Muscle layer of duodenum (tissue), 2 donors: ENCODE measurements around the gene CYP24A1.
A peak's percentile ranks its signal among the peaks of the same experiment; 100 is the strongest.

Experiments
- H3K27ac ChIP-seq: one replicate; pipeline ENCODE4 v1.7.0; 2013; ENCODE audit warnings: mild to moderate bottlenecking, low read length
- H3K27me3 ChIP-seq: one replicate; pipeline ENCODE4 v1.7.0; 2013; ENCODE audit warnings: low read depth, mild to moderate bottlenecking, control low read depth, low read length
- H3K36me3 ChIP-seq, 2 donors: one replicate each; pipeline ENCODE4 v1.7.0; 2013; ENCODE audit warnings: low read length in 2 of 2, control low read depth in 1 of 2, mild to moderate bottlenecking in 1 of 2; ENCODE audit not compliant: insufficient read depth in 2 of 2, control insufficient read depth in 1 of 2
- H3K4me1 ChIP-seq, 2 donors: one replicate each; pipeline ENCODE4 v1.7.0; 2013; ENCODE audit warnings: low read length in 2 of 2, mild to moderate bottlenecking in 2 of 2, control low read depth in 1 of 2, moderate library complexity in 1 of 2; ENCODE audit not compliant: insufficient read depth in 2 of 2, control insufficient read depth in 1 of 2
- H3K4me3 ChIP-seq, 2 donors: one replicate each; pipeline ENCODE4 v1.7.0; 2013; ENCODE audit warnings: low read length in 2 of 2, low read depth in 1 of 2, mild to moderate bottlenecking in 1 of 2
- H3K9me3 ChIP-seq, 2 donors: one replicate each; pipeline ENCODE4 v1.7.0; 2013; ENCODE audit warnings: low read length in 2 of 2, control low read depth in 1 of 2, mild to moderate bottlenecking in 1 of 2; ENCODE audit not compliant: control insufficient read depth in 1 of 2
- donor health status: healthy.

The CYP24A1 gene

DNA sequence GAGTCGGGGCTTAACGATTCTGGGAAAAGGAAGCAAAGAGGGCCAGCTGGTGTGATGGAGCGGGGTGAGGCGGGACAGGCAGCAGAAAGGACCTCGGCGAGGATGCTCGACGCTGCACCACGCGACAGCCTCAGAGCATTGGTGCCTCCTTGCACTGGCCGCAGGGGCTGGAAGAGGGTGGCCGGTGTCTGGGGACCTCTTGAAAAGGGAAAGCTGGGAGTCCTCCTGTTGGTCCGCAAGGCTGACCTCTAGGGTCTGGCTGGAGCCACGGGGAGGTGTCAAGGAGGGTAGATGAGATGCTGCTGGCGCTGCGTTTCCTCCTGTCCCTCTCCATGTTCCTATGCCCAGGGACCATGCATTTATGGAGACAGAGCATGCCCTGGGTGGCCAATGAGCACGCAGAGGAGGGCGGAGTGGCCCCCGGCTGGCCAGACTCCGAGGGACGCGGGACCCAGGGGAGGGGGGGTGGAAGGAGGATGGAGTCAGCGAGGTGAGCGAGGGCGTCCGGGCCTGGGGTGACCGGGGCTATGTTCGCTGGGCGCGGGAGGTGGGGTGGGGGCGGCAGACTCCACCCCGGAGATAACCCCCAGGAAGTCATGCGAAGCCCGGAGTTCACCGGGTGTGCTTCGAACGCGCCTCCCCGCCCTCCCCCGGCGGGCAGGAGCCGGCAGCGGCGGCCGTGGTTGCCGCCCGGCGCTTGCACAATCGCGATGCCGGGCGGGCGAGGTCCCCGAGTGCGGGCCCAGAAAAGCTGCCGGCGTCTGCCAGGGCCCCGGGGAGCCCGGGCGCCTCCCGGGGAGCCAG, at the start of gene CYP24A1:
Gene CYP24A1 (minus strand): TSS at position 334 of the 804 bp plus-strand sequence. CDS start 407 bp downstream, outside the sequence.
- Histone ChIP-seq H3K27ac (no peak within 1 kb of the TSS), H3K36me3 (no peaks in the 10 kb centered on the region), H3K4me1 (peaks cover 3 to 23% of the 10 kb centered on the region in 2 donors), H3K4me3 (peak within 1 kb of the TSS in 1 of 2 donors; percentile 39), H3K9me3 (no peaks in the 10 kb centered on the region), H3K27me3 (peaks cover 44% of the 10 kb centered on the region)

DNA sequence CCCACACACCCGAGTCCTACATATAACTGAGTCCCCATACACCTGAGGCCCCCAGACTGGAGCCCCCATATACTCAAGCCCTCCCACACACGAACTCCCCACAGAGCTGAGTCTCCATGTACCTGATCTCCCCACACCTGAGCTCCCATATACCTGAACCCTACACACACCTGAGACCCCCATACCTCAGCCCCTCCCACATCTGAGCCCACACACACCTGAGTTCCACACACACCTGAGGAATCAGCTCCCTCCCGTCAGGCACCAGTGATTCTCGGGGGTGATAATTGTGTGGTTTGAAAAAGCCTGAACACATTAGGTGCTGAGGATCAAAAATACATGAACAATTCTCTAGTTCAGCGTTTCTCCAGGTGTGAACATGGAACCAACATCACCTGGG, 49.5 kb upstream of the CYP24A1 start:
- no peak overlapping the region for H3K27ac ChIP-seq
- H3K36me3 ChIP-seq, result no peaks in the 10 kb centered on the region
- H3K27me3 ChIP-seq, result no peaks in the 10 kb centered on the region
- no peaks in the 10 kb centered on the region for H3K9me3 ChIP-seq
- no peaks in the 10 kb centered on the region for H3K4me1 ChIP-seq
- no peak overlapping the region for H3K4me3 ChIP-seq

DNA sequence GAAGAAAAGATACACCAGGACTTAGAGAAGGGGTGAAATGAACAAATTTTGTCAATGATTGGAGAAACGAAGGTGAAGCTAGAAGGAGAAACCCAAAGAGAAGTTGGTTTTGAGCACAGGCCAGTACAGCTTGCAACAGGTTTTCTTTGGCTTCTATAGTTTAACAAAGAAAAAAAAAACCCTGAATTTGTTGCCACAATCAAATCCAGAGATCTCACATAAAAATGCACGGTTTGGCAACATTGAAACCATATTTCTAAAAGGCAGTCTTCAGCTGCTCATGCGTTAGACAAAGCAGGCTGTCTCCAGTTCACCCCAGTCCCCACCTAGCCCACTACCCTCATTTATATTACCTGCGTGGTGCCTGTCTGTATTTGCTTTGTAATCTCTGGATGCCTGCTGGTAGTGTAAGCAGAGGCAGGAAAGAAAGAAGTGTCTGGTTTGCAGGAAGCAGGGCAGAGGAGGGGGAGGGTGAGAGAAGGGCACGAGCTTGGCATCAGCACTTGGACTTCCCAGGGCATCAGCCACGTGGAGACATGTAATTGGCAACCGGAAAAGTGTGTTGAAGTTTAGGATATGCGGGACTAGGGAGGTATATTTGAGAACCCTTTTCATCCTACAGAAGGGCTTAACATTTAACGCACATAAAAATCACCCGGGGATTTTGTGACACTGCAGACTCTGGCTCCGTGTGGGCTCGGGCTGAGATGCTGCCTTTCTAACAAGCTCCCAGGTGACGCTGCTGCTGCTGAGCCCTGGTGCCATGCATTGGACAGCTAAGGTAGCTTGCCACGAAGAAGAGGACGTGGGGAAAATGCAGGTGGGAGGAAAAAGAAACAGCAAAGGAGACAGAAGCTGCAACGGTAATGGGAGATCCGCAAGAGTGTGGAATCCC, 48.5 kb upstream of the CYP24A1 start:
- Histone ChIP-seq H3K4me3 (no peak overlapping the region), H3K4me1 (no peaks in the 10 kb centered on the region), H3K36me3 (peaks cover 4 to 5% of the 10 kb centered on the region in 2 donors), H3K27ac (no peak overlapping the region), H3K9me3 (no peaks in the 10 kb centered on the region), H3K27me3 (no peaks in the 10 kb centered on the region)

DNA sequence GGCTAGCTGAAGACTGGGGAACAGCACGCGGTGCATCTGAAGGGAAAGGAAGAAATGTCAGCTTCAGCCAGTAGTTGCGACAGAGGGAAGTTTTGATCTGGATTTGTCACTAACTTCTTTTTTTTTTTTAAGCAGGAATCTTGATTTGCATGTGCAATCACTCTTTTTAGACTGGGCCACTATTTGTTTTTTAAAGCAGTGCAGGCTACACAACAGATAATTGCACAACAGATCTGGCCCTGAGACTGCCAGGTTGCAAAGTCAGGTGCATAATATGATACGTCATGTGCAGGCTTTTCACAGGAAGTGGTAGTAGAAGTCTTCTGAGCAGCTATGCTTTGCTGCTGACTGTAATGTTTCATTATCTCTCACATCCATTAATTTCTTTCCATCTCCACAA, 47.6 kb upstream of the CYP24A1 start:
- no peak overlapping the region for H3K27ac ChIP-seq
- H3K4me3 ChIP-seq, result no peak overlapping the region
- H3K27me3 ChIP-seq, result no peaks in the 10 kb centered on the region
- H3K4me1 ChIP-seq, result no peaks in the 10 kb centered on the region
- H3K36me3 ChIP-seq, result peaks cover 5 to 11% of the 10 kb centered on the region in 2 donors
- H3K9me3 ChIP-seq, result no peaks in the 10 kb centered on the region

DNA sequence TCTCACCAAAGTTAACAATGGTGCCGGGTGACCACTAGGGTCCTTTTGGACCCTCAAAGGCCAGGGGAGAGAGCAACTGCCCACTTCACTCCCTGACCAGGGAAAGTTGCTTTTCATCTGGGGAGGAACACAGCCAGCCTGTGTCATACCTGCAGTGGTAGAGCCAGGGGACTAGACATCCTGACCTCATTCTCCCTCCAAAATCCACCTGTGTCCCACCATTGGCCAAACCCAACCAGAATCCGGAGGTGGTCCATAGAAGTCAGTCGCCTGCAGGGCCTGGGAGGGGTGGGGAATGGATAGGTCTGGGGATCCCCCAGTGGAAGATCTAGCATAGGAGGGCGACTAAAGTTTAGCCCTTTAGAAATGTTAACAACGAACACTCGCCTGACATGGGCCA, 46.9 kb upstream of the CYP24A1 start:
- Histone ChIP-seq H3K27me3 (no peaks in the 10 kb centered on the region), H3K27ac (no peak overlapping the region), H3K9me3 (no peaks in the 10 kb centered on the region), H3K4me3 (no peak overlapping the region), H3K4me1 (no peaks in the 10 kb centered on the region), H3K36me3 (peaks cover 5 to 12% of the 10 kb centered on the region in 2 donors)

DNA sequence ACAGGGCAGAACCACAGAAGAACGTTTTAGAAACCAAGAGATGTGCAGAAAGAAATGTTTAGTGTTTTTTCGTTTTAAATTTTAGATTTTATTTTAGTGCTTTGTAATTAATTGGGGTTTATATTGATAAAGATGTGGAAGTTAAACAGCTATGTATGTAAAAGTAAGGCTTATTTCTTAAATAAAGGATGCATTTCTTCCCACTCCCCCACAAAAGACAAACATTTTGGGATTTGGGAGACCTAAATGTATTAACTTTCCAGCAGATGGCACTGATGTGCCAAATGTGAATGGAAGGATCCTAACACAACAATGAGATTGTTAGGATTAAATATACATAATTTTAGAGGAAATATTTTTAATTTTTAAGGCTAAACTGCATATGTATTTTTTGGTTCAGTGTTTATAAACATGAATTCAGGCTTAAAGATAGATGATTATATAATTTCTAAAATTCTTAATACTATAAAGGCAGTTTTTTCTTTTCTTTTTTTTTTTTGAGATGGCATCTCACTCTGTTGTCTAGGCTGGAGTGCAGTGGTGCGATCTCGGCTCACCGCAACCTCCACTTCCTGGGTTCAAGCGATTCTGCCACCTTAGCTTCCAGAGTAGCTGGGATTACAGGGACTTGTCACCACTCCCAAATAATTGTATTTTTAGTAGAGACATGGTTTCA, 46.1 kb upstream of the CYP24A1 start:
- H3K4me3 ChIP-seq, result no peak overlapping the region
- no peak overlapping the region for H3K27ac ChIP-seq
- no peaks in the 10 kb centered on the region for H3K27me3 ChIP-seq
- no peaks in the 10 kb centered on the region for H3K9me3 ChIP-seq
- H3K4me1 ChIP-seq, result peaks cover 0 to 4% of the 10 kb centered on the region in 2 donors
- H3K36me3 ChIP-seq, result peaks cover 5 to 20% of the 10 kb centered on the region in 2 donors

DNA sequence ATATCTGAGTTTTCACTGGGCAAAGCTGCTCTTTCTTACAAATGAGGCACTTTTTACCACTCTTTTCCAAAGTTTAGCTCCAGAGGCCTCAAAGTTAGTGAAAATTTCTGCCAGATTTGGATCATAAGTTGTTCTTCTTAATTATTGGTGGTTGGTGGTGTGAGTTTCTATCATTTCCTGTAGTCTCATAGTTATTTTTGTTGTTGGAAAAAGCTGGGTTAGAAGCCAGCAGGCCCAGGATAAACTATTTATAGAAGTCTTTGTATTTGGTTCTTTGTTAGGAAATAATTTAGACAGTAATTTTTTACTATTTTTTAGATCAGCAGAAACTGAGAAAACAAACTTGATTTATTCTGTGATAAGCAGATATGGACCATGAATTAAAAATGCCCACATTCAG, 44.7 kb upstream of the CYP24A1 start:
- no peak overlapping the region for H3K4me3 ChIP-seq
- no peak overlapping the region for H3K27ac ChIP-seq
- no peaks in the 10 kb centered on the region for H3K9me3 ChIP-seq
- peaks cover 0 to 8% of the 10 kb centered on the region in 2 donors for H3K4me1 ChIP-seq
- H3K36me3 ChIP-seq, result peaks cover 5 to 22% of the 10 kb centered on the region in 2 donors
- H3K27me3 ChIP-seq, result no peaks in the 10 kb centered on the region

DNA sequence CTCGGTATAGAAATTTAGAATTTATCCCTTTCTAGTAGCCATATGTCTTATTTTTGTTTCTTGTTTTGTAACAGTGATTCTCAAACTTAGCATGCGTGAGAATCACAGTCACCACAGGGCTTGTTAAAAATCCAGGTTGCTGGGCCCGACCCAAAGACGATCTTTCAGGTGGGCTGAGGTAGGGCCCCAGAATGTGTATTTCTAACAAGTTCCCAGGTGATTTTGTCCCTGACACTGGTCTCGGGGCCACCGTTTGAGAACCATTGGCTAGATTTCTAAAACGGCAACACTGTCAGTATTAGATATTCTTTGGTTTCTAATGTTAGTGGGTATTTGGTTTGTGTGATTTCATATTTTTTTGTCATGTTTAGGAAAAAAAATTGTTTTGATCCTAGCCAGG, 44.0 kb upstream of the CYP24A1 start:
- H3K27ac ChIP-seq, result no peak overlapping the region

DNA sequence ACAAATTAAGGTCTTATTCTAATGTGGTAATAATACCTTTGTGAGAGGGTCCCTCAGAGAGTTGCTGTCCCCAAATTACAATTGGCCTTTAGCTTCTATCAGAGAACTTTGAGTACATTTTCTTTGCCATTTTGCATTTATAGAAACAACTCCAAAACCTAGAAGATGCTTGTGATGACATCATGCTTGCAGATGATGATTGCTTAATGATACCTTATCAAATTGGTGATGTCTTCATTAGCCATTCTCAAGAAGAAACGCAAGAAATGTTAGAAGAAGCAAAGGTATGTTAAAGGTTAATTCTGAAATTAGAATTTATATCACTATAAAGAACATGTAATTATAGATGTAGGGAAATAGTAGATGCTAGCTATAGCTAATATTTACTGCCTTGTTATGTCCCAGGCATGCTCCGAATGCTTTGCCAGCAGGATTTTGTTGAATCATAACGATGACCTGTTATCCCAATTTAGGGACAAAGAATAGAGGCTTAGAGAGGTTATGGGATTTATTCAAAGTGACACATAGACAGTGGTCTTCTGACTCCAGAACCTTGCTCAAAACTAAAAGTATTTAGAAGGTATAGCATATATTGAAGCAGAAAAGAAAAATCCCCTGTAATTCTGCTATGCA, 41.5 kb upstream of the CYP24A1 start:
- no peaks in the 10 kb centered on the region for H3K9me3 ChIP-seq
- peaks cover 5 to 22% of the 10 kb centered on the region in 2 donors for H3K36me3 ChIP-seq
- H3K4me1 ChIP-seq, result peaks cover 0 to 20% of the 10 kb centered on the region in 2 donors
- no peak overlapping the region for H3K4me3 ChIP-seq
- H3K27ac ChIP-seq, result no peak overlapping the region
- H3K27me3 ChIP-seq, result no peaks in the 10 kb centered on the region

More for the DNA sequence above, 44.0 kb upstream of the CYP24A1 start:
- Histone ChIP-seq H3K4me3 (no peak overlapping the region), H3K27me3 (no peaks in the 10 kb centered on the region), H3K4me1 (peaks cover 0 to 8% of the 10 kb centered on the region in 2 donors), H3K36me3 (peaks cover 5 to 22% of the 10 kb centered on the region in 2 donors), H3K9me3 (no peaks in the 10 kb centered on the region)

DNA sequence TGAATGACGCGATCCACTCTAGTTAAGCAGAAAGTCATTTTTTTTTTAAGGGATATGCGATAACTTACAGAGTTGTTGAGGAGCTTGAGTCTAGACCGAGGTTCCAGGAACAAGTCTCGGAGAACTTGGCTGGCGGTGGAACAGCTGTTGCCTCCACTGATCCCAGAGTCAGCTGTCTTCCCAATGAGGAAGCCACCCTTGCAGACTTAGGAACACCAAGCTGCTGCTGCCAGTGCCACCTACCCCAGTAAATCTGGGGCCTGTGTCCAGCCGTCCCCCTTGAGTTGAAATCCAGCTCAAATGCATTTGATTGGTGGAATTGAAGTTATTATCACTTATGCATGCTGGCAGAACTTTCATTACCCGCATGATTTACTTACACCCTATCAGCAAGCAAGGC, 40.8 kb upstream of the CYP24A1 start:
- peaks cover 5 to 22% of the 10 kb centered on the region in 2 donors for H3K36me3 ChIP-seq
- no peaks in the 10 kb centered on the region for H3K9me3 ChIP-seq
- H3K27ac ChIP-seq, result no peak overlapping the region
- H3K4me3 ChIP-seq, result no peak overlapping the region
- H3K4me1 ChIP-seq, result peaks cover 2 to 27% of the 10 kb centered on the region in 2 donors
- no peaks in the 10 kb centered on the region for H3K27me3 ChIP-seq
